H1 (cell line): Measurements from ENCODE around the gene SNX6. TPM values are rescaled to one million over a fixed set of nuclear protein-coding genes. Genes with fewer than 3 reads are reported as not detected.

Source experiments
- POU5F1 ChIP-seq: IDR thresholded peaks from 2 replicates; pipeline ENCODE4 v1.6.1; 2011; ENCODE audit warnings: low read depth, mild to moderate bottlenecking, low read length, moderate library complexity
- SP1 ChIP-seq: IDR thresholded peaks from 2 replicates; pipeline ENCODE4 v1.6.1; 2011; ENCODE audit warnings: low read depth, low read length
- ZNF274 ChIP-seq: IDR thresholded peaks from 2 replicates; pipeline ENCODE4 v1.7.0; 2012; ENCODE audit warnings: low read length, borderline replicate concordance; ENCODE audit errors: extremely low read depth
- polyA plus RNA-seq, 7 experiments: library from polyadenylated mRNA; depleted of rRNA in 3 of 7; stranded (reverse) in 5 of 7; unstranded in 2 of 7; fragments of >200 nt in 5 of 7; fragments of 200-250 nt in 2 of 7; gene quantifications; 1 replicate in 5 of 7; 2 replicates in 1 of 7; 4 replicates in 1 of 7; pipeline versions ENCODE4 v1.2.1 to v1.2.3, GENCODE V29; 2011 to 2013; ENCODE audit warnings: missing spikeins in 2 of 7, mixed read lengths in 2 of 7
- total RNA-seq: library from RNA; stranded (reverse); fragmentation: NEBNext Ultra II Directional; extraction: Animal tissue kit (Norgen Biotek cat#: 25700); gene quantifications from 2 replicates; pipeline ENCODE4 v1.2.1, GENCODE V29; 2021

Gene SNX6
- total and polyA plus RNA-seq, 2 of the 8 experiments (the other 6 are each of a cell fraction or from before 2014, with no cell fraction given) = 53.4 to 71.1 TPM

GRCh38 chr14:34662561-34663088, 32.7 kb upstream of the SNX6 start (continued):
- TF ChIP-seq ZNF274 = no peak
- no peak for TF ChIP-seq POU5F1
- TF ChIP-seq SP1 = no peak
